Middle frontal gyrus (tissue), 1 donor: Measurements from ENCODE around the gene USP6NL.

ENCODE experiments used
- DNase-seq: peaks from one replicate; pipeline ENCODE4 v3.0.0-alpha.2; 2015; ENCODE audit warnings: low spot score; ENCODE audit errors: extremely low spot score

USP6NL gene

DNA sequence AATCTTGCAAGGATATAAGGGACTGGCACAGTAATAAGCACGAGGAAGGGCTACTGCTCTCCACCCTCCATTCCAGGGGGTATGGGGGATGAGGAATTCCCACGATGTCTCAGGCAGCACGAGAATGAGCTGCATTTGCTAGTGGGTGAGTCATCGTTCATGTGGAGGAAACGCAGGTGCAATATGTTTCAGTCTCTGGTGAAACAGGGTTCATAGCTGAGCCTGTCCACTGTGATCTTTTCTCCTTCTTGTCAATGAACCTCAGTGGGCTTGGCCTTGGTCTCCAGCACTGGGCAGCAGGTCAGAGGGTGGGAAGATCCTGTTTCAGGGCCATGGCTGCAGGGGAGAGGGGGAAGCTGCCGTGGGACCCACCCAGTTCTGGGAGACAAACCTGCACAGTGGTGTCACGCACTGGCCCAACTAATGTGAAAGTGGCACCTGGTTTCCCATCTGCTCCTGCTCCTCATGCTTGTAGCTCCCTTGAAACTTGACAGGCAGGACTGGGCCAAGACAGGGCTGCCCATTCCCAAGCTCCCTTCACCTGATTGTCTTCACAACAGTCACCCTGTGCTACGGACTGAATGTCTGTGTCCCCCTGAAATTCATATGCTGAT lies 181.9 kb downstream of the USP6NL start:
- DNase-seq = no peak

DNA sequence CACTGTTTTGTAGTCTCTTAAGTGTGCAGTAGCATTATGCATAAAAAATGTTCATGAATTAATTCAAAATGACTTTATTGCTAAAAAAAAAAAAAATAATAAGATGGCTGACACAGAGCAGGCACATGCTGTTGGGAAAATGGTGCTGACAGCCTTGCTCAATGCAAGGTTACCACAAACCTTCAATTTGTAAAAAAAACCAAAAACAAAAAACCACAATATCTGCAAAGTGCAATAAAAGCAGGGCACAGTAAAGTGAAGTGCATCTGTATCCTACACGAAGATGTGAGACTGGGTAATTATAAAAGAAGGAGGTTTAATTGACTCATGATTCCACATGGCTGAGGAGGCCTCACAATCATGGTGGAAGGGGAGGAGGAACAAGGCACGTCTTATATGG lies 185.8 kb downstream of the USP6NL start:
- DNase-seq = no peak

DNA sequence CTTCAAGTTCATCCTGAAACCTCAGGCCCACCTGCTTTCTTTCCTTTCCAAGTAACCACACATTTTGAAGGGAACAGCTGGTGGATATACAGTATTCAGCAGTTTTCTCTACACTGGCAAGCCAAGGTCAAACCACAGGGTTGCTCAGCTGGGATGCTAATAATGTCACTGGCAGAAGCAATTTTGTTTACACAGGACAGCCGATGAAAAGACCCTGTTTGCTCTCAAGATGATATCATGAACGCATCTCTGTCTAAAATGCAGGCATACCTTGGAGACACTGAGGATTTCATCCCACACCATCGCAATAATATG lies 186.2 kb downstream of the USP6NL start:
- DNase-seq = no peak

DNA sequence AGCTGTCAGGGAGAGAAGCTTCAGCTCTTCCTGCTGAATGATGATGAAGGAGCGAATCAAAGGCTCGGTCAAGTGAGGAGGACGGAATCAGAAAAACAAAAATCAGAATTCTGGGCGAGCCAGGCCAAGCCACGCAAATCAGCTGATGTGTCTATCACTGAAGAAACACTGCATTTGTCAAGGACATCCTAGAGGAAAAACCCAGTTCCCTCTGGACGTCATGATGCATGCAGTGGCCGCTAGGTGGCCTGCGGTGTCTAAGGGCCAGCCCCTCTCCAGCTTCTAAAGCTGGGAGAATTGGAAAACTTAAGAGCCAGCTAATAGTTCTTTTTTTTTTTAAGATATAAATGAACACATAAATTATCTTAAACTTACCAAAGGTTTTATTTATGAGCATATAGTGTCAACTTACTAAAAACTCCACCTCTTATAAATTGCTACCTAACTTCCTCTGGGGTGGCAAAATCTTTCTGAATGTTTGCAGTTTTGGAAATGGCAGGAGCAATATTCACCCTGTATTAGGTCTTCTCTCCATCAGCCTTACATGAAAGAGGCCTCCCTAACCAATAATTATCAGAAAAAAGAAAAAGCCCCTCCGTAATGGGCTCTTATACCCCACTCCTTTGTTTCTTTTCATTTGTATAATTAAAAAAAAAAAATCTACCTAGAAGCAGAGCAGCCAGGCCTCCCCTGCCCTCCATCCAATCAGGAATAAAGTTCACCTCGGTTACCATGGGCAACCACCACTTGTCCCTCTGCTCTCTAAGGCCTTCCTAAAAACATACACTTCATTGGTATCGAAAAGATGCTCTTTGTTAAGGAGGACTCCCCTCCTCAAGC lies 186.8 kb downstream of the USP6NL start:
- DNase-seq = peak; percentile 16

DNA sequence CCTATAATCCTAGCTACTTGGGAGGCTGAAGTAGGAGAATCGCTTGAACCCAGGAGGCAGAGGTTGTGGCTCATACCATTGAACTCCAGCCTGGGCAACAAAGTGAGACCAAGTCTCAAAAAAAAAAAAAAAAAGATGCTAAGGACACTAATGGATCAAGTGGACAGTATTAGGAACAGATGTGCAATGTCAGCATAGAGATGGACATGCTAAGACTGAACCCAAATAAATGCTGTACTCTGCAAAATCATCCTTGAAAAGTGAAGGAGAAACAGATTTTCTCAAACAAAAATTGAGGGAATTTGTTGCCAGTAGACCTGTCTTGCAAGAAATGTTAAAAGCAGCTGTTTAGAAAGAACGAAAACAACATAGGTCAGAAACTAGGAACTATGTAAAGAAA lies 194.5 kb downstream of the USP6NL start:
- DNase-seq = no peak

DNA sequence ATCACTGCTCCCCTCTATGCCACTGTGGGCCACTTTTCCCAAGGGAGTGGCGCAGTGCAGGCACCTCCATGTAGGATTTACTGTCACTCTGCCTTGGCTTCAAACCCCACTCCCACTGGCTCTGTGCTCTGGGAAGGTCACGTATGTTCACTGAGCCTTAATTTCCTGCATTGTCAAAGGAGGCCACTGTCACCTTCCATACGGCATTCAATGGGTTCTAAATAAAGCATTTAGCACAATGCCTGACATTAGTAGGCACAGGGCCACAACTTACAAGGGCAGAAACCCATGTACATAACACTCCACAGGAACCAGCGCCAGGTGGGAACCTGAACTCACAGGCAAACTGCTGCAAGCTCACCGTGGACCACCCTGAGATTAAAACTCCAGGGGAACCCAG lies 196.4 kb downstream of the USP6NL start:
- no peak for DNase-seq

DNA sequence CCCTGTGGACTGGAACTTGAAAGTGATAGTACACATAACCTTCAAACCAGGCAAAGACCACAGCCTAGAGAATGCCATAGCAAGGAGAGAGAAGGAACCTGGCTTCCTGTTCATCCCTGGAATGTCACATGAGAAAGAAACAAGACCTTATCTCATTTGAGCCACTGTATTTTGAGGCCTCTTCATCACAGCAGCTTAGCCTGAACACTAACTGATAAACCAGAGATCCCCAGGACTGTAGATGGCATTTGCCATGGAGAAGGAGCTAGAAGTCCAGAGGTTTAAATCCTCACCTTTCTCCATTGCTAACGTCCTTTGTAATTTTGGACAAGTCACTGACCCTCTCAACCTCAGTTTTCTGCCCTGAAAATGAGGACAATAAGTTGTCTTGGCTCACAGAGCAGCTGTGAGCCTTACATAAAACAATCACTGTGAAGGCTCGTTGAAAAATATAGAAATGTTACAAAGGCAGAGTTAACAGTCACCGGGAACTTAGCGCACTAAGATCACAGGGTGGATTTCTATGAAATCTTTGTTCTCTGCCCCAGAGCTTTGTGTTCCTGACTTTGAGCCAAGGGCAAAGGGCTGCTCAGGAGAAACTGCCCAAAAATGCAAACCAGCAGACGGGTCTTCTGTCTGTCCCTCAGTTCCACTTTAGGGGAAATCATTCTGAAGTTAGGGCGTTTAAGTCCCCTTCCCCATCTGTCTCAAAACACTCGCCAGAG lies 197.0 kb downstream of the USP6NL start:
- DNase-seq = no peak

DNA sequence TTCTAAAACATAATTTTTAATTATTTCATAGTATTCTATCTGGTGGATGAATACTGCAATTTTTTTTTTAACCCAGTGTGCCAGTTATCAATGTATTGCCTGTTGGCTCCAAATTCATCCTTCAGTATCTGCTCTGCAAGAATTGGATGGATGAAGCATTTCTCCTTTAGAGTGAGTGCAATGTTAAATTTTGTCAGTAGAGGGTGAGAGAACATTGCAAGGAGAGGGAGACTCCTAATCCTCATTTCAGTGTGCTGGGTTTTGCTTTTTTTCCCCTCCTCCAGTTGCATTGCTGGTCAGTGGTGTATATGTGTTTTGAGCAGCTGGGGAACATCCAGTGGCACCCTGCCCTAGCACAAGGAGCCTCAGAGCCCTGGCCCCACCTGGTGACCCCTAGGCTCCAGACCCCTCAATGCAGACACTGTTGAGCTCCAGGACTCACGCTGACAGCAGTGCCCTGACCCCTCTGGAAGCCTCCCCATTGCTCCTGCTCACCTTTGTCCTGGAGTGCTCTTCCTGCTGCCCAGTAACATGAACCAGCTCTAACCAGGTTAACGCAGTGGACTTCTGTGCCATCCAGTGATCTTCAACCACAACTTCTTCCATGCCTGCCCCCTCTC lies 199.4 kb downstream of the USP6NL start:
- no peak for DNase-seq

DNA sequence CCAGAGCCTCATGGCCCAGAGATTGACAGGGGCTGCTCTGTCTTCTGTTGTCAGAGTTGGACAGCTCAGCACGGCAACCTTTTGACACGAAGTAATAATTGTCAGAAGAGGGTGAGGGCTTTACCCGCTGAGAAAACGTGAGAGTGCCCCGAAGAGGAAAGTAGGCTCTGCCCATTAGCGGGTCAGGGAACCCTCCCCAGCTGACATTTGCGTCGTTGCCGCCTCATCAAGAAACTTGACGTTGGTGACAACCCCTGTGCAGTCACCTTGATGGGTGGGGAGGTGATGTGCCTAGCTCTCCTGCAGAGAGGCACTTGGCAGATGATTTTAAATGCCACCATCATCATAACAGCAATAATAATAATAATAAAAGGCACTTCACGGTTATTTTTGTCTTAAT lies 202.1 kb downstream of the USP6NL start:
- no peak for DNase-seq

DNA sequence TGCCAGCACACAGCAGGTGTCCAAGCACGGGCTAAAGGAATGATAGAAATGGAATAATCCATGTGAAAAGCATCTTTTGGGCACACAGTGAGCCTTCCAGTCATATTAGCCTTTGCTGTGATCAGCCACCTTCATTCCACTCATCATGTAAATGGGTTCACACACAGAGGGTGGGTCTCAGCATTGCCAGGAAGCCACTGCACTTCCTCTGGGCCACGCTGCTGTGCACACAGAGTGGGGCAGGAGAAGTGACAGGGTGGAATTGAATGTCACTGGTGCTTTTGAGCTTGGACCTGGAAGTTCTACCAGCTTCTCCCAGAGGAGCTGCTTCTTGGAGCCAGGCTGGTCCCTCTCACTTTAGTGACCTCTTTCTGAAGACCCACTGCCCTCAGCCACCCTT lies 203.5 kb downstream of the USP6NL start:
- no peak for DNase-seq

DNA sequence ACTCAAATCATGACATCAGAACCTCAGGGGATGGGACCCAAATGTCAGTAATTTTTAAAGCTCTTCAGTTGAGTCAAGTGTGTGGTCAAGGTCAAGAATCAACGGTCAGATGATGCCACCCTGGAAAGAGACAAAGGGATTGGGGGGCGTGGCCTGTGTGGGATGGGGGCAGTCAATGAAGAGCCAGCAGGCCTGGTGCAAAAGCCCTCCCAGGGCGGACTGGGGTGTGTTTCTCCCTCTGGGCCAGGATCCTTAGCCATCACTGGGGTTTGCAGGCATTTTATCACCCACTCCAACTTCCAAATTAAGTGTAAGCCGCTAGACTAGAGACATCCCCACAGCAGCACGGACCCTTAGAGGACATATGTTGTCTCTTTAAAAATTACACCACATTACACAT lies 204.7 kb downstream of the USP6NL start:
- DNase-seq = no peak

DNA sequence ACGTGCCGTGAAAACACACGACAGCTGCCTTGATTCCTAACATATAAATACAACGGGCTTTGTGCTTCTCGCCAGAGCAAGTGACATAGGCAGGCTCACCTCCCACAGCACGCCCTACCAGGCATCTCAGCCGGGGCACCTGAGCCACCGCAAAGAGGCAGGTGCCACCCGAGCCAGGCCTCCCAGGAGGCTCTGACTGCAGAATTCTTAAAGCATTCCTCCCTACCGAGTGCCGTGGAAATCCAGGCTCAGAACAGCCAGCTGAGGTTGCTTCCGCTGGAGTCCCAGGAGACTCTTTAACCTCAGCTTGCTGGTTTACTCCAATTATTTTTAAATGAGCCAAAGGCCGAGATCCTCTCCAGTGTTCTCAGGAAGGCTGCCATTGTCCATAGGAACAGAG lies 206.5 kb downstream of the USP6NL start:
- no peak for DNase-seq
